A673 (cell line): ENCODE measurements around the gene AFF1. TPM values are rescaled to one million over a fixed set of nuclear protein-coding genes. Genes with fewer than 3 reads are reported as not detected.

Experiments
- BruUV-seq: library from RNA; stranded (reverse); fragments of 400-500 nt; replicated peaks from 2 replicates; lab custom pipeline; 2021; lab: Mats Ljungman, UMichigan
- CTCF ChIA-PET: fragments of 300-600 bp; sonication (Branson Sonifier 250); formaldehyde crosslinking; loops from one replicate; lab custom pipeline; 2022; ENCODE audit warnings: antibody characterized with exemption; lab: Charles Lee
- POLR2A ChIA-PET: fragments of 300-600 bp; sonication (Branson Sonifier 250); formaldehyde crosslinking; loops from one replicate; lab custom pipeline; 2022; ENCODE audit warnings: antibody characterized with exemption; ENCODE audit not compliant: low non-redundant PET; lab: Charles Lee
- DNase-seq: peaks from one replicate; pipeline ENCODE4 v3.0.0-alpha.2; 2015; ENCODE audit warnings: low spot score
- H3K27ac ChIP-seq: fragments of 200-600 bp; sonication (generic); 2 replicates; pipeline ENCODE4 v1.5.1; 2016; ENCODE audit warnings: mixed run types, low read depth, mild to moderate bottlenecking, mixed read lengths, antibody characterized with exemption, low read length; ENCODE audit not compliant: poor library complexity, severe bottlenecking
- H3K27me3 ChIP-seq: fragments of 200-600 bp; sonication (generic); replicated peaks from 2 replicates; pipeline ENCODE4 v1.6.1; 2017; ENCODE audit warnings: mixed run types, low read depth, mild to moderate bottlenecking, mixed read lengths, antibody characterized with exemption, low read length; ENCODE audit not compliant: insufficient read depth, poor library complexity
- H3K36me3 ChIP-seq: fragments of 200-600 bp; sonication (generic); 2 replicates; pipeline ENCODE4 v1.6.1; 2016; ENCODE audit warnings: mixed run types, mild to moderate bottlenecking, mixed read lengths, antibody characterized with exemption, low read length; ENCODE audit not compliant: insufficient read depth, poor library complexity, severe bottlenecking
- H3K4me1 ChIP-seq: fragments of 200-600 bp; sonication (generic); 2 replicates; pipeline ENCODE4 v1.6.1; 2017; ENCODE audit warnings: mixed run types, mild to moderate bottlenecking, mixed read lengths, antibody characterized with exemption, low read length; ENCODE audit not compliant: insufficient read depth, poor library complexity, severe bottlenecking
- H3K4me3 ChIP-seq: fragments of 200-600 bp; sonication (generic); 2 replicates; pipeline ENCODE4 v1.5.1; 2016; ENCODE audit warnings: low read depth, mixed run types, mild to moderate bottlenecking, mixed read lengths, low read length; ENCODE audit not compliant: poor library complexity, severe bottlenecking
- H3K9me3 ChIP-seq: fragments of 200-600 bp; sonication (generic); 2 replicates; pipeline ENCODE4 v1.6.1; 2016; ENCODE audit warnings: mixed run types, low read depth, mild to moderate bottlenecking, mixed read lengths, antibody characterized with exemption, low read length; ENCODE audit not compliant: poor library complexity, severe bottlenecking
- EZH2 ChIP-seq: fragments of 200-600 bp; sonication (generic); IDR thresholded peaks from 2 replicates; pipeline ENCODE4 v1.6.1; 2017; ENCODE audit warnings: borderline replicate concordance, low read depth, mild to moderate bottlenecking, mixed read lengths, antibody characterized with exemption, low read length; ENCODE audit not compliant: poor library complexity, severe bottlenecking
- intact Hi-C: fragments of 100-400 bp; cut with micrococcal nuclease; formaldehyde crosslinking; loops from one replicate; pipeline ENCODE4 v1.10.0; 2022; ENCODE audit not compliant: unreplicated experiment
- total RNA-seq: library from RNA; stranded (reverse); gene quantifications from 2 replicates; pipeline ENCODE4 v1.2.3, GENCODE V29; 2021
- TF ChIP-seq, protein P1 (sequence below): fragments of 300-800, 200-600 bp; sonication (generic); conservative IDR thresholded peaks from 2 replicates; pipeline ENCODE4 v1.5.1; 2017; ENCODE audit warnings: low read depth, mild to moderate bottlenecking, antibody characterized with exemption, low read length, moderate library complexity, mixed read lengths

AFF1 gene
- total RNA-seq, 1 experiment from 2014 or later: 60.1 TPM

- ChIA-PET CTCF (no interaction called here), POLR2A (no interaction called here)
- Histone ChIP-seq H3K9me3 (no peaks in the 10 kb centered on the region), H3K27me3 (no peaks in the 10 kb centered on the region), H3K36me3 (peaks cover 19% of the 10 kb centered on the region), H3K27ac (no peak overlapping the region), H3K4me3 (no peak overlapping the region), H3K4me1 (peaks cover 6% of the 10 kb centered on the region)
- no peak for DNase-seq
- TF ChIP-seq EZH2: no peak
- TF ChIP-seq, protein P1, sequence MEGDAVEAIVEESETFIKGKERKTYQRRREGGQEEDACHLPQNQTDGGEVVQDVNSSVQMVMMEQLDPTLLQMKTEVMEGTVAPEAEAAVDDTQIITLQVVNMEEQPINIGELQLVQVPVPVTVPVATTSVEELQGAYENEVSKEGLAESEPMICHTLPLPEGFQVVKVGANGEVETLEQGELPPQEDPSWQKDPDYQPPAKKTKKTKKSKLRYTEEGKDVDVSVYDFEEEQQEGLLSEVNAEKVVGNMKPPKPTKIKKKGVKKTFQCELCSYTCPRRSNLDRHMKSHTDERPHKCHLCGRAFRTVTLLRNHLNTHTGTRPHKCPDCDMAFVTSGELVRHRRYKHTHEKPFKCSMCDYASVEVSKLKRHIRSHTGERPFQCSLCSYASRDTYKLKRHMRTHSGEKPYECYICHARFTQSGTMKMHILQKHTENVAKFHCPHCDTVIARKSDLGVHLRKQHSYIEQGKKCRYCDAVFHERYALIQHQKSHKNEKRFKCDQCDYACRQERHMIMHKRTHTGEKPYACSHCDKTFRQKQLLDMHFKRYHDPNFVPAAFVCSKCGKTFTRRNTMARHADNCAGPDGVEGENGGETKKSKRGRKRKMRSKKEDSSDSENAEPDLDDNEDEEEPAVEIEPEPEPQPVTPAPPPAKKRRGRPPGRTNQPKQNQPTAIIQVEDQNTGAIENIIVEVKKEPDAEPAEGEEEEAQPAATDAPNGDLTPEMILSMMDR: no peak
- BruUV-seq: no TSS peak
- intact Hi-C loops: no loop called here
Observed at GRCh38 chr4:87087015-87087414, 152.2 kb downstream of the AFF1 start.

- TF ChIP-seq, protein P1: no peak
- TF ChIP-seq EZH2: no peak
- intact Hi-C loops: no loop called here
- H3K36me3 ChIP-seq: peaks cover 19% of the 10 kb centered on the region
- DNase-seq: no peak
- H3K27ac ChIP-seq: no peak overlapping the region
- no peaks in the 10 kb centered on the region for H3K9me3 ChIP-seq
- ChIA-PET CTCF (no interaction called here), POLR2A (no interaction called here)
- BruUV-seq: no TSS peak
- no peak overlapping the region for H3K4me3 ChIP-seq
- no peaks in the 10 kb centered on the region for H3K27me3 ChIP-seq
- H3K4me1 ChIP-seq: peaks cover 10% of the 10 kb centered on the region
Observed at GRCh38 chr4:87087420-87087819, 152.6 kb downstream of the AFF1 start.

- no peak for TF ChIP-seq EZH2
- TF ChIP-seq, protein P1: no peak
- ChIA-PET POLR2A (no interaction called here), CTCF (no interaction called here)
- no peak for DNase-seq
- Histone ChIP-seq H3K36me3 (peaks cover 19% of the 10 kb centered on the region), H3K4me3 (no peak overlapping the region), H3K27ac (no peak overlapping the region), H3K27me3 (no peaks in the 10 kb centered on the region), H3K4me1 (peaks cover 18% of the 10 kb centered on the region), H3K9me3 (no peaks in the 10 kb centered on the region)
- BruUV-seq: no TSS peak
- intact Hi-C loops: no loop called here
Observed at GRCh38 chr4:87088186-87088585, 153.4 kb downstream of the AFF1 start.
